Thymus (tissue), 11 donors: ENCODE data around the gene IGFBP4. TPM values are rescaled to one million over a fixed set of nuclear protein-coding genes. Genes with fewer than 3 reads are reported as not detected.

Source experiments
- DNase-seq, 9 donors: peaks; one replicate each; pipeline ENCODE4 v3.0.0-alpha.2; 2013; ENCODE audit warnings: low spot score in 9 of 9, low read depth in 6 of 9, missing footprints in 1 of 9
- H3K27ac ChIP-seq, 2 donors: one replicate each; pipeline ENCODE4 v1.5.1; 2013; ENCODE audit warnings: control low read depth in 1 of 2, low read depth in 1 of 2, low read length in 1 of 2, mild to moderate bottlenecking in 1 of 2, moderate library complexity in 1 of 2
- H3K27me3 ChIP-seq, 2 donors: one replicate each; pipeline ENCODE4 v1.5.1; 2013; ENCODE audit warnings: low read length in 1 of 2; ENCODE audit not compliant: control insufficient read depth in 2 of 2, insufficient read depth in 1 of 2
- H3K36me3 ChIP-seq, 2 donors: one replicate each; pipeline ENCODE4 v1.5.1; 2013; ENCODE audit warnings: low read length in 1 of 2, mild to moderate bottlenecking in 1 of 2, moderate library complexity in 1 of 2; ENCODE audit not compliant: control insufficient read depth in 2 of 2, insufficient read depth in 2 of 2
- H3K4me1 ChIP-seq, 2 donors: one replicate each; pipeline ENCODE4 v1.5.1; 2013; ENCODE audit warnings: low read length in 2 of 2; ENCODE audit not compliant: control insufficient read depth in 2 of 2, insufficient read depth in 2 of 2
- H3K4me3 ChIP-seq, 2 donors: one replicate each; pipeline ENCODE4 v1.5.1; 2013; ENCODE audit warnings: low read length in 2 of 2, control low read depth in 1 of 2, mild to moderate bottlenecking in 1 of 2
- H3K9me3 ChIP-seq, 2 donors: one replicate each; pipeline ENCODE4 v1.5.1; 2013; ENCODE audit warnings: low read length in 1 of 2, mild to moderate bottlenecking in 1 of 2; ENCODE audit not compliant: control insufficient read depth in 2 of 2, insufficient read depth in 1 of 2
- WGBS: extraction: QIAGEN DNeasy Blood & Tissue Kit; methylation state at CpG from one replicate; pipeline ENCODE4 v1.1.7; 2013; 5-methylcytosine and 5-hydroxymethylcytosine counted together
- polyA plus RNA-seq: library from polyadenylated mRNA; stranded (reverse); fragments of 200-250 nt; gene quantifications from one replicate; pipeline ENCODE4 v1.2.3, GENCODE V29; 2013
- total RNA-seq: library from RNA; stranded (reverse); fragments of 120-200 nt; gene quantifications from one replicate; pipeline ENCODE4 v1.2.4, GENCODE V29; 2013
- donor health status: healthy.

The IGFBP4 gene
- total and polyA plus RNA-seq, 2 donors, result 11.0 to 161 TPM

DNA sequence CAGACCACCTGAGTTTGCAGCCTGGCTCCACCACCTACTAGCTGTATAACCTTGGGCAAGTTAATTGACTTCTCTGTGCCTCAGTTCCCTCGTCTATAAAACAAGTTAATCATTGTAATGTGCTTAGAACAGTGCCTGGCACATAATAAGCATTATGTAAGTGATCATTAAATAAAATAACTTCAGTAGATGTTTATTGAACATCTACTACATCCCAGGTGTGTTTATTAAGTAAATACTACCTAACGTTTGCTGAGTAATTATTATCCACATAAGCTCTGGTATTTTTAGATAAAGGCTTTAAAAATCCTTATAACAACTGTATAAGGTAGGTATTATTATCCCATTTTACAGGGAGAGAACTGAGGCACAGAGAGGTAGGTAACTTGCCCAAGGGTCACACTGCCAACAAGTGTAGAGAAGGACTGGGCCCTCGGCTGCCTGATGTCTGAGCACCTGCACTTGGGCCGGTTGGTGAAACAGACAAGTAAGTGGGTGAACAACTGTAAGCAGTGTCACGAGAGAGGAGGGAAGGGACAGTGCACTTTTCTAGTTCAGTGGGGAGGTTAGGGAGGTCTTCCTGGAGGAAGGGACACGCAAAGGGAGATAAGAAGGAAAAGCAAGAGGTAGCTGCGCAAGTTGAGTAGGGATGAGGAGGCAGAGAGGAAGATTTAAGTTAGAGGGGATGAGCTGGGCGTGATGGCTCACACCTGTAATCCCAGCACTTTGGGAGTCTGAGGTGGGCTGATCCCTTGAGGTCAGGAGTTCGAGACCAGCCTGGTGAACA is 53.6 kb downstream of the IGFBP4 start:
- Histone ChIP-seq H3K4me3 (no peak overlapping the region), H3K27ac (no peak overlapping the region), H3K4me1 (peaks cover 0 to 18% of the 10 kb centered on the region in 2 donors)

DNA sequence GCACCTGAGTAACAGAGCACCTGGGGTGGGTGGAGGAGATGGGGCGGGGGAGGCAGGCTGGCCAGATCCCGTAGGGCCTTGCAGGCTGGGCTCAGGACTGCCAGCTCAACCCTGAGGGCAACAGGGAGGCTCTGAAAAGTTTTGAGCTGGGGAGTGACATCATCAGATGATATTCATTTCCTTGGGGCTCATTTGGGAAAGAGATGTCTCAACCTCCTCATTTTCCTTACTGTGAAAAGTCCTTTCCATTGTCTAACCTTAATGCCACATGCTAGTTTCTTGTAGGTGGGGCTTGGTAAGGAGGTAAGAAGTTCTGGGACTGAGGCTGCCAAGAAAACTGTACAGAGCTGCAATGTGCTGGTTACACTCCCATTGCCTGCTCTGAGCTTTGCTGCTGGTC is 54.4 kb downstream of the IGFBP4 start:
- H3K27ac ChIP-seq, result peak overlapping the region in 1 of 2 donors; percentile 18
- no peak overlapping the region for H3K4me3 ChIP-seq
- H3K9me3 ChIP-seq, result peaks cover 0 to 5% of the 10 kb centered on the region in 2 donors
- no peak for DNase-seq
- WGBS, result 98% methylated on average over 2 of the region's 2 CpGs
- H3K36me3 ChIP-seq, result no peaks in the 10 kb centered on the region
- H3K4me1 ChIP-seq, result peaks cover 0 to 16% of the 10 kb centered on the region in 2 donors
- H3K27me3 ChIP-seq, result peaks cover 0 to 28% of the 10 kb centered on the region in 2 donors

More for the DNA sequence above, 53.6 kb downstream of the IGFBP4 start:
- no peak for DNase-seq
- no peaks in the 10 kb centered on the region for H3K36me3 ChIP-seq
- H3K9me3 ChIP-seq, result peaks cover 0 to 5% of the 10 kb centered on the region in 2 donors
- H3K27me3 ChIP-seq, result peaks cover 0 to 28% of the 10 kb centered on the region in 2 donors
- 75% methylated on average over 9 of the region's 9 CpGs for WGBS

- Histone ChIP-seq H3K36me3 (no peaks in the 10 kb centered on the region), H3K9me3 (peaks cover 0 to 5% of the 10 kb centered on the region in 2 donors), H3K4me3 (no peak overlapping the region), H3K4me1 (peaks cover 0 to 16% of the 10 kb centered on the region in 2 donors), H3K27me3 (peaks cover 0 to 28% of the 10 kb centered on the region in 2 donors), H3K27ac (no peak overlapping the region)
- DNase-seq, result no peak
- 85% methylated on average over 9 of the region's 9 CpGs for WGBS
Measured at GRCh38 chr17:40498281-40499084, 55.2 kb downstream of the IGFBP4 start.

DNA sequence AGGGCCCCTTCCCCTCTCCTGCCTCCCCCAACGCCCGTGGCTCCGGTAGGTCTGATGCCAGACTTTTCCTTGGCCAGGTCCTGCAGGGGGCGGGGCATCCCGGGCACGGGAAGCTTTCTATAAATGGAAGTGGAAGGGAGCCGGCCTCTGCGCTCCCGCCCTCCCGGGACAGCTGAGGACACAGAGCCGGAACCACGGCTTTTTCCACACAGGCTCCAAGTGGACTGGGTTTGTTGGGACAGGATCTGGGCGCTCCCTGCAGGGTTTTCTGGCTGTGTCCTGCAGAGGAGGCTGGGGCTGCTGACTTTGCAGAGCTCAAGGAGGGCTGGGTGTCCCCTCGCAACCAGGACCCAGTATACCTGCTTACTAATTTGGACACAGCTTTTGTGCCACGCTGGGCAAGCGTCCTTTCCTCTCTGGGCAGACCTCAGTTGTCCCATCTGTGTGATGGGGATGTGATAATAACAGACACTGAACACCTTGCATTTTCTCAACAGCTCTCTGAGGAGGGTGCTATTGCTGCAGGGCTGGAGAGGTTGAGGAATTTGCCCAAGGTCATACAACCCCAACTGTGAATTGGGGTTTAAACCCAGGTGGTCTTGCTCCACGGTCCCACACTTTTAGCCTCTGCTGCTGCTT is 56.4 kb downstream of the IGFBP4 start:
- DNase-seq, result no peak
- Histone ChIP-seq H3K9me3 (peaks cover 0 to 5% of the 10 kb centered on the region in 2 donors), H3K36me3 (no peaks in the 10 kb centered on the region), H3K4me3 (no peak overlapping the region), H3K4me1 (peaks cover 0 to 12% of the 10 kb centered on the region in 2 donors), H3K27ac (no peak overlapping the region), H3K27me3 (peaks cover 0 to 28% of the 10 kb centered on the region in 2 donors)
- WGBS, result 41% methylated on average over 17 of the region's 17 CpGs

DNA sequence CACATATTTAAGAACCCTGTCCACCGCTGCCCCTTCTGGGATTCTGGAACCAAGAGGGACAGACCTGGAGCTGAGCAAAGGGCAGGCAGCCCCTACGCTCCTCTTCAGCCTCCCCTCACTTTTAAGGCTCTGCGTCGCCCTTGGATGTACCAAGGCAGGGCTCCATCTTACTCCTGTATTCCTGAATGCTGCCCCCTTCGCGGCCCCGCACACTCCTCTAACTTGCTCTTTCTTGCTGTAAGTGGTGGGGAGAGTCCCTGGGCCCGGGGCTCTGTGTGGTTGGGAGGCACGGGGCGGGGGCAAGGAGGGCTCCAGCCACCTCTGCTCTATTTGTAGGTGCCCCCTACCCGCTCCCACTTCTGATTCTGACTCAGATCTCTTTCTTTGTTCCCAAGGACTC is 56.9 kb downstream of the IGFBP4 start:
- H3K9me3 ChIP-seq, result peaks cover 0 to 5% of the 10 kb centered on the region in 2 donors
- 93% methylated on average over 11 of the region's 11 CpGs for WGBS
- H3K27ac ChIP-seq, result no peak overlapping the region
- peaks cover 0 to 12% of the 10 kb centered on the region in 2 donors for H3K4me1 ChIP-seq
- H3K27me3 ChIP-seq, result peaks cover 0 to 28% of the 10 kb centered on the region in 2 donors
- no peak overlapping the region for H3K4me3 ChIP-seq
- no peaks in the 10 kb centered on the region for H3K36me3 ChIP-seq
- no peak for DNase-seq

- H3K27me3 ChIP-seq, result peaks cover 0 to 28% of the 10 kb centered on the region in 2 donors
- no peak overlapping the region for H3K27ac ChIP-seq
- WGBS, result 98% methylated on average over 10 of the region's 10 CpGs
- DNase-seq, result no peak
- H3K36me3 ChIP-seq, result no peaks in the 10 kb centered on the region
- peaks cover 0 to 12% of the 10 kb centered on the region in 2 donors for H3K4me1 ChIP-seq
- peaks cover 0 to 5% of the 10 kb centered on the region in 2 donors for H3K9me3 ChIP-seq
- H3K4me3 ChIP-seq, result peak overlapping the region in 1 of 2 donors; percentile 8
Measured at GRCh38 chr17:40500709-40501108, 57.5 kb downstream of the IGFBP4 start.

DNA sequence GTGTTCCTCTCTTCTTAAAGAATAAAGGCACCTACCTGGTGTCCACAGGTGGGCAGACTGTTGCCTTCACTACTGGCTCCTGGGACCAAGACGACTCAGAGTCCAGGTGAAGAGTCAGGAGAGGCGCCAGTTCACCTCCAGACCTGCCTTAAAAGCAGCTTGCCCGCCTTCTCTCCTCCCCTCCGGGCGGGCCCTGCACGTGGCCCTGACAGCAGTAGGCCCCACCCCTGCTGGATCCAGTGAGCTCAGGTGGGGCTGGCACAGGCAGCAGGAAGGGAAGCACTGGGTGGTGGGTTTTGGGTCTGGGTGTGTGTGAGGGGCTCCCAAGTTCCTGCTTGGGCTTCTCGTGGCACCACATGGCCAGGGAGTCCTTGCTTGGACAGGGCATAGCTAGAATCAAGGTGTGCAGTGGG is 58.3 kb downstream of the IGFBP4 start, which contains the start of gene TNS4:
Gene TNS4 (minus strand): TSS at position 125 of the 413 bp plus-strand sequence. CDS start 5,198 bp downstream, outside the sequence.
- Histone ChIP-seq H3K9me3 (peaks cover 0 to 5% of the 10 kb centered on the region in 2 donors), H3K4me1 (peaks cover 0 to 12% of the 10 kb centered on the region in 2 donors), H3K27ac (no peak within 1 kb of the TSS), H3K4me3 (peak within 1 kb of the TSS in 1 of 2 donors; percentile 8), H3K27me3 (peaks cover 0 to 28% of the 10 kb centered on the region in 2 donors), H3K36me3 (no peaks in the 10 kb centered on the region)
- no peak for DNase-seq
- 90% methylated on average over 7 of the region's 7 CpGs for WGBS

- DNase-seq, result no peak
- H3K4me1 ChIP-seq, result peaks cover 0 to 12% of the 10 kb centered on the region in 2 donors
- no peaks in the 10 kb centered on the region for H3K36me3 ChIP-seq
- H3K27ac ChIP-seq, result no peak overlapping the region
- H3K27me3 ChIP-seq, result peaks cover 0 to 27% of the 10 kb centered on the region in 2 donors
- WGBS, result 98% methylated on average over 5 of the region's 5 CpGs
- H3K9me3 ChIP-seq, result peaks cover 0 to 5% of the 10 kb centered on the region in 2 donors
- H3K4me3 ChIP-seq, result no peak overlapping the region
Measured at GRCh38 chr17:40502716-40503115, 59.5 kb downstream of the IGFBP4 start.
